Renal pelvis (tissue), 3 donors: ENCODE data around the gene HSP90AB1. TPM values are rescaled to one million over a fixed set of nuclear protein-coding genes. Genes with fewer than 3 reads are reported as not detected.

Experiments
- polyA plus RNA-seq, 3 donors: library from polyadenylated mRNA; unstranded; fragments of 120-200 nt; gene quantifications; one replicate each; pipeline ENCODE4 v1.2.1, GENCODE V29; 2013; ENCODE audit not compliant: insufficient read length in 3 of 3

Gene HSP90AB1
- polyA plus RNA-seq, 3 donors: 1,061 to 1,256 (median 1,145) TPM

Other genes with a start within 250 kb of the HSP90AB1 start
- gene MRPL14, start 119.6 kb upstream of the HSP90AB1 start, polyA plus RNA-seq: 10 to 100 TPM; 43.3 to 57.6 (median 54.9) TPM
- 10 to 100 TPM; 38.0 to 39.1 (median 38.3) TPM for gene TMEM63B, start 119.5 kb upstream of the HSP90AB1 start, polyA plus RNA-seq
- under 1 TPM; 0.09 to 0.27 (median 0.13) TPM for gene CAPN11, start 88.3 kb upstream of the HSP90AB1 start, polyA plus RNA-seq
- gene MYMX, start 30.2 kb upstream of the HSP90AB1 start, polyA plus RNA-seq: under 1 TPM; 0.57 to 0.83 (median 0.65) TPM
- gene SLC29A1, start 23.5 kb upstream of the HSP90AB1 start, polyA plus RNA-seq: 10 to 100 TPM; 34.0 to 38.5 (median 35.8) TPM
- 10 to 100 TPM; 51.6 to 61.7 (median 55.8) TPM for gene SLC35B2, start 10.4 kb downstream of the HSP90AB1 start, polyA plus RNA-seq
- 10 to 100 TPM in 2 of 3 donors, 1 to 10 TPM in 1; 9.6 to 12.8 (median 12.1) TPM for gene NFKBIE, start 18.4 kb downstream of the HSP90AB1 start, polyA plus RNA-seq
- 1 to 10 TPM in 2 of 3 donors, under 1 TPM in 1; 0.94 to 1.2 (median 1.0) TPM for gene TMEM151B, start 23.3 kb downstream of the HSP90AB1 start, polyA plus RNA-seq
- gene AARS2, start 66.2 kb downstream of the HSP90AB1 start, polyA plus RNA-seq: 10 to 100 TPM; 17.0 to 21.9 (median 19.5) TPM
- not detected for gene SPATS1, start 95.5 kb downstream of the HSP90AB1 start, polyA plus RNA-seq
- 10 to 100 TPM; 35.4 to 40.1 (median 37.4) TPM for gene CDC5L, start 140.6 kb downstream of the HSP90AB1 start, polyA plus RNA-seq